ENCODE data around the gene TROAP.

DNA sequence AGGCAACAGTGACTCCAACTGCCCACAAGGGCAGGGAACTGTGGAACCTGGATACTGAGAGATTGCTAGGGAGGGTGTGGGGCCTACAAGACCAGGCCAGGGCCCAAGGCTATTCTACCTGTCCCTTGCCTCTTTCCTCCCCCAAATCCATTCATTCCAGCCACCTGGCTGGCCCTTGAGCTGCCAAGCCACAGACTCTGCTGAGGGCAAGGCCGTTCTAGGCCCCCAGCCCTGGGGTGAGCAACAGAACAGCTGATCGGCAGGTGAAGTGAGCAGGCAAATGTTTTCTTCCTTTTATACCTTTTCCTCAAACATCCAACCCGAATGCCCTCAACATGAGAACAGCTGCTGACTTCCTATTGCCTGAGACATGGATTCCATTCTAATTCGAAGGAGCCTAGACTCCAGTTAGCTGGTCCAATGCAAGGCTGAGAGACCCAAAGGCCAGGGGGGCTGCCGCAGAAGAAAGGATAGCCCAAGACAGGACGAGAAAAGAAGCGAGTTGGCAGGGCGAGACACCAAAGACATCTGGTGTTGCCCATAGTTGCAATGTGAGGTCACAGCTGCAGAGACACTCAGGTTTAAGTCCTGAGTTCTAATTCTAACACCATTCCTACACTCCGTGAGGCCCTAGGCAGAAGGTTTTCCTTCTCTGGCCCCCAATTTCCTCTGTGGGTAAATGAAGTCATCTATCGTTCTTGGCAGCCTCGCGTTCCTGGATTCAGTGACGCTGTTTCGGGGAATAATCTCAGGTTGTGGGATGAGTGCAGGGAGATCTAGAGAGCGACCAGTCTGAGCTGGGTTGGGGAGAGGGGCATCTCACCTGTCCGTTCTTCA is 12.3 kb downstream of the TROAP start:
- TF ChIP-seq, protein P1, sequence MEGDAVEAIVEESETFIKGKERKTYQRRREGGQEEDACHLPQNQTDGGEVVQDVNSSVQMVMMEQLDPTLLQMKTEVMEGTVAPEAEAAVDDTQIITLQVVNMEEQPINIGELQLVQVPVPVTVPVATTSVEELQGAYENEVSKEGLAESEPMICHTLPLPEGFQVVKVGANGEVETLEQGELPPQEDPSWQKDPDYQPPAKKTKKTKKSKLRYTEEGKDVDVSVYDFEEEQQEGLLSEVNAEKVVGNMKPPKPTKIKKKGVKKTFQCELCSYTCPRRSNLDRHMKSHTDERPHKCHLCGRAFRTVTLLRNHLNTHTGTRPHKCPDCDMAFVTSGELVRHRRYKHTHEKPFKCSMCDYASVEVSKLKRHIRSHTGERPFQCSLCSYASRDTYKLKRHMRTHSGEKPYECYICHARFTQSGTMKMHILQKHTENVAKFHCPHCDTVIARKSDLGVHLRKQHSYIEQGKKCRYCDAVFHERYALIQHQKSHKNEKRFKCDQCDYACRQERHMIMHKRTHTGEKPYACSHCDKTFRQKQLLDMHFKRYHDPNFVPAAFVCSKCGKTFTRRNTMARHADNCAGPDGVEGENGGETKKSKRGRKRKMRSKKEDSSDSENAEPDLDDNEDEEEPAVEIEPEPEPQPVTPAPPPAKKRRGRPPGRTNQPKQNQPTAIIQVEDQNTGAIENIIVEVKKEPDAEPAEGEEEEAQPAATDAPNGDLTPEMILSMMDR (conservative IDR thresholded peaks at IDR 0.05) = no peak
- TF ChIP-seq ZFX (IDR thresholded peaks at IDR 0.05) = no peak

All from C4-2B (cell line).